ENCODE results near the gene ARID5B. TPM values are rescaled to one million over a fixed set of nuclear protein-coding genes. Genes with fewer than 3 reads are reported as not detected.

Gene ARID5B
- total RNA-seq, 1 donor from 2014 or later: 13.7 TPM

DNA sequence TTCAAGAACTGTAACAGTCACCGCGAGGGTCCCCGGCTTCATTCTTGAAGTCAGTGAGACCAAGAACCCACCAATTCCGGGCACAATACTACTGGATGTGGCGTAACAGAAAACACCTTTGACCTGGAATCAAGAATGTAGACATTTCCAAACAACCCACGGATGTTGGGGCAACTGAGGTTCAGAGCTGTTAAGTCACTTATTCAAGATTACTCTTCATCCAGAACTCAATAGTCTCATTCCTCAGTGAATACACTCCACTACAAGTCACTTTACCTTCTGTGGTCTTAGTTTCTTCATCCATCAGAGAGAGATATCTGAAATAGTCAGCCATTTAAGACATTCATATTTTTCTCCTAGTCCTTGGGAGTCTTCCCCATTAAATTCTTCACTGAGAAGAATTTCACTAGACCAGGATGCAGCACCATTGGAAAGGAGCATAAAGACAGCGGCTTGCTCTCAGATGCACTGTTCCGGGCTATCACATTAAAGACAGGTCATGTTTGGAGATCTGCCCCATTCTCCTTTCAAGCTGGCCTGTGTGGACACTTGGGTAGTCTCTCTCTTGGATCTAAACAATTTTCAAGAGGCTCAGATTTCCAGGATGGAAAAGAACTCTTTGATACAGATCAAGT is 32.3 kb upstream of the ARID5B start:
- H3K4me1 ChIP-seq: peaks cover 10% of the 10 kb centered on the region
- H3K36me3 ChIP-seq: no peaks in the 10 kb centered on the region
- H3K9me3 ChIP-seq (replicated peaks): no peaks in the 10 kb centered on the region
- H3K27me3 ChIP-seq (ENCODE audit: low read depth): no peaks in the 10 kb centered on the region
- no peak overlapping the region for H3K27ac ChIP-seq (replicated peaks)
- no peak overlapping the region for H3K4me3 ChIP-seq
- TF ChIP-seq, protein P1, sequence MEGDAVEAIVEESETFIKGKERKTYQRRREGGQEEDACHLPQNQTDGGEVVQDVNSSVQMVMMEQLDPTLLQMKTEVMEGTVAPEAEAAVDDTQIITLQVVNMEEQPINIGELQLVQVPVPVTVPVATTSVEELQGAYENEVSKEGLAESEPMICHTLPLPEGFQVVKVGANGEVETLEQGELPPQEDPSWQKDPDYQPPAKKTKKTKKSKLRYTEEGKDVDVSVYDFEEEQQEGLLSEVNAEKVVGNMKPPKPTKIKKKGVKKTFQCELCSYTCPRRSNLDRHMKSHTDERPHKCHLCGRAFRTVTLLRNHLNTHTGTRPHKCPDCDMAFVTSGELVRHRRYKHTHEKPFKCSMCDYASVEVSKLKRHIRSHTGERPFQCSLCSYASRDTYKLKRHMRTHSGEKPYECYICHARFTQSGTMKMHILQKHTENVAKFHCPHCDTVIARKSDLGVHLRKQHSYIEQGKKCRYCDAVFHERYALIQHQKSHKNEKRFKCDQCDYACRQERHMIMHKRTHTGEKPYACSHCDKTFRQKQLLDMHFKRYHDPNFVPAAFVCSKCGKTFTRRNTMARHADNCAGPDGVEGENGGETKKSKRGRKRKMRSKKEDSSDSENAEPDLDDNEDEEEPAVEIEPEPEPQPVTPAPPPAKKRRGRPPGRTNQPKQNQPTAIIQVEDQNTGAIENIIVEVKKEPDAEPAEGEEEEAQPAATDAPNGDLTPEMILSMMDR (IDR thresholded peaks at IDR 0.05; ENCODE audit: borderline replicate concordance): no peak
- DNase-seq: no peak
- intact Hi-C loops (cut with micrococcal nuclease): no loop called here

DNA sequence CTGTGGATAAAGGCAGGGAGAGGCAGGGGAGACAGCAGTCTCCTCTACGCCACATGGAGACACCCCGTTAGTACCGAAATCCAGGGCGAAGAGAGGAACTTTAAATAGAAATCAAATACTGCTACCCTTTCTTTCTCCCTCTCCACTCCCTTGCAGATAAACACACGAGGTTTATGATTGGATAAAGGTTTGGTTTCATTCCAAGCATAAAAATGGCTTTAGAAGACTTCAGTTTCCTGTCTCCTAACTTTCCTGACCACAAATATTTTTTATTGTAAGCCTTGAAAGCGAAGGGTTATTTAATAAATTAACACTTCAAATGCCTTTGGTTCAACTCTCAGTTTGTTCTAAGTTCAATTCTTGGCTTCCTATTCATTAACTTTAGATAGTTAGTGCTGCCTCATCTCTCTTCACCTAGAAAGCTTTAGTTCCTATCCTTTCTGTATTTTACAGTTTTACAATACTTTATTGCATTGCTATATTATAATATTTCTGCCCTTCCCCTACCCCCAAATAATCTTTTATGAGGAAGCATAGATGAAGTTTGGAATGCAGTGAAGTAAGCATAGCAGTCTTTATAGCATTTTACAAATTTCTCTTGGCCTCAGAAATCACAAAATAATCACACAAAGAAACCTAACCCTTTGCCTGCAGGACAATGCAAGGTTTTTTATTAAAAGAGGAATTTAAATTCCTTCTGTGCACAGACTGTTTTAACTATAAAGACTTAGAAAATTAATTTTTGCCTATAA is 31.5 kb upstream of the ARID5B start:
- no peak overlapping the region for H3K4me3 ChIP-seq
- no peaks in the 10 kb centered on the region for H3K36me3 ChIP-seq
- no peaks in the 10 kb centered on the region for H3K9me3 ChIP-seq (replicated peaks)
- no peak for DNase-seq
- TF ChIP-seq, protein P1 (IDR thresholded peaks at IDR 0.05; ENCODE audit: borderline replicate concordance): no peak
- no peak overlapping the region for H3K27ac ChIP-seq (replicated peaks)
- H3K4me1 ChIP-seq: peaks cover 10% of the 10 kb centered on the region
- H3K27me3 ChIP-seq (ENCODE audit: low read depth): no peaks in the 10 kb centered on the region
- intact Hi-C loops (cut with micrococcal nuclease): no loop called here

DNA sequence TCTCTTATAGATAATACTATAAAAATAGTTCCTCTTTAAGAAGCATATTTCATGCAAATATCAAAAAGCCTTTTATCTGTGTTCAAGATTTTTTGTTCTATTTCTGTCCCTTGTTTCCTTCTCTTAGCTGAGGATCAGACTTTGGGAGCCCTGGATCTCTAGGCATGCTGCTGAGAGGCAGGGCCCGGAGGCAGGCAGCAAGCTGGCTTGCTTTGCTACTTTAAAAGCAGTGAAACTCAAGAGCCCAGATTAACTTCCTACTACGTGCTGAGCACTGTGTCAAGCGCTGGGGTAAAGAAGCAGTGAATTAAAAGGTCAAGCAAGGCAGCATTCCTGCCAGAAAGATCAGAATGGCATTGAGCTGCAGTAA is 31.0 kb upstream of the ARID5B start:
- Histone ChIP-seq H3K27me3 (ENCODE audit: low read depth) (no peaks in the 10 kb centered on the region), H3K4me1 (peaks cover 10% of the 10 kb centered on the region), H3K4me3 (no peak overlapping the region), H3K27ac (replicated peaks) (no peak overlapping the region), H3K36me3 (no peaks in the 10 kb centered on the region), H3K9me3 (replicated peaks) (no peaks in the 10 kb centered on the region)
- TF ChIP-seq, protein P1 (IDR thresholded peaks at IDR 0.05; ENCODE audit: borderline replicate concordance): no peak
- no peak for DNase-seq
- intact Hi-C loops (cut with micrococcal nuclease): no loop called here

DNA sequence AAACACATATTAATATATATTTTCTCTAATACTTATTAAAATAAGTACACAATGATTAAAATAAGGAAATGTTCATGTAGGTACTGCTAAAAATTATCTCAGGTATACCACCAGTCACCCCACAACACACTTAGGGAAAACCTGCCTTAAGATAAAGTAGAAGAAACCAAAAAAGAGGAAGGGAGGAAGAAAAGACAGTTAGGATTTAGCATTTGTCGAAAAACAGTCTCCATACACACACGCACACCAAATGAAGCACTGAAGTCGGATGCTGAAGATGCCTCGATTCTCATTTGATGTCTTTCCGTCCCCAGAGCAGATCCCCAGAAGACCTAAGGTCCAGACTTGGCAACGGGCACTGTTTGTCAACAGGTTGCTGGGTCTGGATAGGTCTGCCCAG is 30.0 kb upstream of the ARID5B start:
- DNase-seq: no peak
- Histone ChIP-seq H3K27me3 (ENCODE audit: low read depth) (no peaks in the 10 kb centered on the region), H3K9me3 (replicated peaks) (no peaks in the 10 kb centered on the region), H3K27ac (replicated peaks) (no peak overlapping the region), H3K4me1 (peaks cover 10% of the 10 kb centered on the region), H3K4me3 (no peak overlapping the region), H3K36me3 (no peaks in the 10 kb centered on the region)
- intact Hi-C loops (cut with micrococcal nuclease): no loop called here
- TF ChIP-seq, protein P1 (IDR thresholded peaks at IDR 0.05; ENCODE audit: borderline replicate concordance): no peak

DNA sequence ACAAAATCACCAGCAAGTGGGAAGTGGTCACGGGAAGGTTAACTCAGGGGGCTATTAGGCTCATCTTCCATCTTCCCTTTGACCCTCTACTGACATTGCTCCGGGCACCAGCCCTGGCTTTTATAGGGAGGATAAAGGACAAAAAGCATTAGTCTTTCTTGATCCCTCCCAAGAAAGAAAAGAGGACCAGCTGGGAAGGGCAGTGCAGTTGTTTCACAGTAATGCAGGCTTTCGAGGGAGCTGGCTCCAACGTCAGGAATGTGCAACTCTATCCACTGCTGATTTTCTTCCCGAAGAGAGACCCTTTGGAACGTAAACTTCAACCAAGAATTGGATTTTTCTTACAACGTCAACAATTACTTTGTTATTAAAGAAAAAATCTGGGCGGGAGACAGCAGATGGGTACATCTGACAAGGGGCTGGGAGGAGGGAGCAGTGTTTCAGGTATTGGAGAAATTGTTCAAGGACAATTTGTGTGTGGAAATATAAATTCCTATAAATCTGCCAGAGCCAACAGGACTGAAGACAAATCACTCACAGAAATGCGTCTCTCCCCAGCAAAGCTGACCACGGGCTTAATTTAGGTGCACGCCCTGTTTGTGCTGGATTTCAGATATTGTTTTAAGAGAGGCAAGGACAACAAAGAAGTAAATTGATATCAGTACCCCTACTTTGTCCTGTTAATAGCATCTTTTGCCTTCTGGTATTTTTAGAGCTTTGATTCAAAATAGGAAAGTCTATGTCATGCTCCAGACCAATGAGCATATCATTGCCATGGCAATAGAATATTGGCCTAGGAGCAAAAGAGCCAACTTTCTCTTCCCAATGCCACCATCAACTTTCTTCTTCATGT is 23.4 kb upstream of the ARID5B start:
- Histone ChIP-seq H3K27ac (replicated peaks) (no peak overlapping the region), H3K27me3 (ENCODE audit: low read depth) (no peaks in the 10 kb centered on the region), H3K9me3 (replicated peaks) (no peaks in the 10 kb centered on the region), H3K4me3 (no peak overlapping the region), H3K4me1 (no peaks in the 10 kb centered on the region), H3K36me3 (no peaks in the 10 kb centered on the region)
- no peak for DNase-seq
- intact Hi-C loops (cut with micrococcal nuclease): no loop called here
- TF ChIP-seq, protein P1 (IDR thresholded peaks at IDR 0.05; ENCODE audit: borderline replicate concordance): no peak

Data from left ventricle myocardium inferior (tissue), 1 donor.